Fibroblast of pulmonary artery (primary cell): ENCODE measurements around the gene TMCC2.

Experiments used
- DNase-seq: peaks from one replicate; pipeline ENCODE4 v3.0.0-alpha.2; 2010; ENCODE audit warnings: low read depth
- H3K4me3 ChIP-seq: replicated peaks from 2 replicates; pipeline ENCODE4 v1.5.1; 2011; ENCODE audit warnings: low read depth, mild to moderate bottlenecking, control low read depth, low read length, moderate library complexity
- CTCF ChIP-seq: IDR thresholded peaks from 2 replicates; pipeline ENCODE4 v1.5.1; 2011; ENCODE audit warnings: mild to moderate bottlenecking, control low read depth, low read length, inconsistent platforms; ENCODE audit errors: missing control alignments

The TMCC2 gene

DNA sequence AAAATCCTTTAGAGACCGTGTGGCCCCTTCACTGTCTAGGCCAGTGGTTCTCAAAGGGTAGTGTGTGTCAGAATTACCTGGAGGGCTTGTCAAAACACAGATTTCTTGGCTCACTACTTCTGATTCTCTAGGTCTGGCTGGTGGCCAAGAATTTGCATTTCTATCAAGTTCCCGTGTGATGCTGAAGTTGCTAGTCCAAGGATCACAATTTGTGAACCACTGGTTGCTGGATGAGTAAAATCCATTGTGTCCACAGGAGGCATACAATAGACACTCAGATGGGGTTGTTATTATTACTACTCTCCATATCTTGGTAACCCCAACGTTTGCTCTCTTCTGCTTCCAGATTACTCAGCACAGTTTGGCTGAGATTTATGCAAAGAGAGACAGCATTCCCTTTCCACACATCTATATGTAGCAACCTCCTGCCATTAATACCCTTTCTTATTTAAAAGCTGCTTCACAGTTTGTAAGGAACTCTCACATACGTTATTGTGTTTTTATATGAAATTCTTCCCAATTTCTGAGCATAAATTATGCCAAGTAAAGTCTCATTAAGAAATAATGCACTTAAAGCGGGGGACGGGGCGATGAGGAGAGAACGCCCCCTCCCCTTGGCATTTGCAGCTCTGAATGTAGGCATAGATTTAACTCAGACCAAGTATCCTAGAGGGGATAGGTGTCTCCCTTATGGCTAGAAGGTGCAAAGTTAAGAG lies 720 bp upstream of the TMCC2 start:
- peak overlapping the region; percentile 66 for H3K4me3 ChIP-seq
- TF ChIP-seq CTCF: no peak
- peak; percentile 52 for DNase-seq

GRCh38 chr1:205228093-205228521 lies 361 bp downstream of the TMCC2 start:
- no peak for DNase-seq
- peak overlapping the region; percentile 66 for H3K4me3 ChIP-seq
- no peak for TF ChIP-seq CTCF

DNA sequence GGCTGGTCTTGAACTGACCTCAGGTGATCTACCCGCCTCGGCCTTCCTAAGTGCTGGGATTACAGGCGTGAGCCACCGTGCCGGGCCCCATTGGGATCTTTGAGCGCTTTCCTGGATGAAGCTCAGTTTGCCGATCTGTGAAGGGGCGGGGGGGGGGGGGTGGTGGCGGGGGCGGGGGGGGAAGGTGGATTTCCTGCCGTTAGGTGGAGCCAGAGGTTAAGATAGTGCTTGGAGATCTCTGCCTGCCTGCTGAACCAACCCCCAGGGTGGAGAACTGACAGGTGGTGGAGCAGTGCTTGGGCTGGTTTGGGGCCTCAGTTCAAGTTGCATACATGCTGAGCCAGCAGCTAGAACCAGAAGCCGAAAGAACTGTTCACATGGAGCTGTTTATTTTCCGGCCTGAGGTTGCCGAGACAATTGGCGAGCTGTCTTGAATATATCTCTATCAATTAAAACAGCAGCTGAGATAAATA lies 1.7 kb downstream of the TMCC2 start:
- TF ChIP-seq CTCF: no peak
- DNase-seq: peak; percentile 36
- no peak overlapping the region for H3K4me3 ChIP-seq

- no peak overlapping the region for H3K4me3 ChIP-seq
- no peak for DNase-seq
Observed at GRCh38 chr1:205229916-205230700, 2.4 kb downstream of the TMCC2 start.

DNA sequence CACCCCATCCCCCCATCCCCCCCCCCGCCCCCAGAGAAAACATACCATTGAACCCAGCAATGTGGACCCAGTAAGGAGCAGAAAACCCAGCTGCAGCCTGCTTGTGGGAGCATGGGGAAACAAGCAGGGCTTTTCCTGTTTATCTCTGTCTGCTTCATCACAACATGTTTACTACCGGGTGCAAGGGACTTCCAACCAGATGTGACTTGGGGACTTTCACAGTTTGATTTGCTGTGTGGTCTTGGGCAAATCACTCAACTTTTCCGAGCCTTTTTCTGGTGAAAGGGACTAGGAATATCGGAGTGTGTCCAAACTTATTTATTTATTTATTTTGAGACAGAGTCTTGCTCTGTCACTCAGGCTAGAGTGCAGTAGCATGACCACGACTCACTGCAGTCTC lies 3.2 kb downstream of the TMCC2 start:
- no peak overlapping the region for H3K4me3 ChIP-seq
- TF ChIP-seq CTCF: no peak
- DNase-seq: no peak

More at GRCh38 chr1:205229916-205230700, 2.4 kb downstream of the TMCC2 start:
- no peak for TF ChIP-seq CTCF

GRCh38 chr1:205232127-205232820 lies 4.5 kb downstream of the TMCC2 start:
- no peak for DNase-seq
- TF ChIP-seq CTCF: no peak
- no peak overlapping the region for H3K4me3 ChIP-seq
